ENCODE data around the gene TRIM38.

TRIM38 gene

GRCh38 chr6:25918083-25918683 lies 44.4 kb upstream of the TRIM38 start:
- no peak for TF ChIP-seq CTCF (conservative IDR thresholded peaks at IDR 0.05; ENCODE audit: low read depth, low read length)
- H3K4me1 ChIP-seq (ENCODE audit: low read depth, poor library complexity, severe bottlenecking), result no peaks in the 10 kb centered on the region
- H2AFZ ChIP-seq (ENCODE audit: low read depth), result no peak overlapping the region
- no peaks in the 10 kb centered on the region for H3K79me2 ChIP-seq (ENCODE audit: insufficient read depth, low read depth)
- H3K27me3 ChIP-seq (ENCODE audit: insufficient read depth, low read depth), result no peaks in the 10 kb centered on the region
- no peak overlapping the region for H3K27ac ChIP-seq
- no peak overlapping the region for H3K9ac ChIP-seq
- H4K20me1 ChIP-seq (ENCODE audit: insufficient read depth), result no peaks in the 10 kb centered on the region
- H3K4me2 ChIP-seq, result no peak overlapping the region
- H3K4me3 ChIP-seq (IDR thresholded peaks at IDR 0.05; ENCODE audit: insufficient read depth, low read depth, low read length), result no peak overlapping the region
- no peaks in the 10 kb centered on the region for H3K36me3 ChIP-seq (ENCODE audit: insufficient read depth)

- Histone ChIP-seq H3K4me3 (IDR thresholded peaks at IDR 0.05; ENCODE audit: insufficient read depth, low read depth, low read length) (no peak overlapping the region), H3K27me3 (ENCODE audit: insufficient read depth, low read depth) (no peaks in the 10 kb centered on the region), H3K27ac (no peak overlapping the region), H2AFZ (ENCODE audit: low read depth) (no peak overlapping the region), H4K20me1 (ENCODE audit: insufficient read depth) (no peaks in the 10 kb centered on the region), H3K36me3 (ENCODE audit: insufficient read depth) (no peaks in the 10 kb centered on the region), H3K9ac (no peak overlapping the region), H3K4me1 (ENCODE audit: low read depth, poor library complexity, severe bottlenecking) (no peaks in the 10 kb centered on the region), H3K79me2 (ENCODE audit: insufficient read depth, low read depth) (no peaks in the 10 kb centered on the region), H3K4me2 (no peak overlapping the region)
- no peak for TF ChIP-seq CTCF (conservative IDR thresholded peaks at IDR 0.05; ENCODE audit: low read depth, low read length)
These were observed 42.9 kb upstream of the TRIM38 start for GRCh38 chr6:25919657-25920056.

- Histone ChIP-seq H3K4me2 (no peak overlapping the region), H3K4me1 (ENCODE audit: low read depth, poor library complexity, severe bottlenecking) (no peaks in the 10 kb centered on the region), H4K20me1 (ENCODE audit: insufficient read depth) (no peaks in the 10 kb centered on the region), H3K4me3 (IDR thresholded peaks at IDR 0.05; ENCODE audit: insufficient read depth, low read depth, low read length) (no peak overlapping the region), H3K9ac (no peak overlapping the region), H3K79me2 (ENCODE audit: insufficient read depth, low read depth) (no peaks in the 10 kb centered on the region), H2AFZ (ENCODE audit: low read depth) (no peak overlapping the region), H3K27ac (no peak overlapping the region), H3K27me3 (ENCODE audit: insufficient read depth, low read depth) (no peaks in the 10 kb centered on the region), H3K36me3 (ENCODE audit: insufficient read depth) (no peaks in the 10 kb centered on the region)
- TF ChIP-seq CTCF (conservative IDR thresholded peaks at IDR 0.05; ENCODE audit: low read depth, low read length), result no peak
These were observed 40.9 kb upstream of the TRIM38 start for GRCh38 chr6:25921525-25922203.

GRCh38 chr6:25922301-25922700 lies 40.3 kb upstream of the TRIM38 start:
- Histone ChIP-seq H3K27ac (no peak overlapping the region), H3K9ac (no peak overlapping the region), H3K4me1 (ENCODE audit: low read depth, poor library complexity, severe bottlenecking) (no peaks in the 10 kb centered on the region), H3K27me3 (ENCODE audit: insufficient read depth, low read depth) (no peaks in the 10 kb centered on the region), H3K36me3 (ENCODE audit: insufficient read depth) (no peaks in the 10 kb centered on the region), H3K79me2 (ENCODE audit: insufficient read depth, low read depth) (no peaks in the 10 kb centered on the region), H4K20me1 (ENCODE audit: insufficient read depth) (no peaks in the 10 kb centered on the region), H3K4me2 (no peak overlapping the region), H3K4me3 (IDR thresholded peaks at IDR 0.05; ENCODE audit: insufficient read depth, low read depth, low read length) (no peak overlapping the region), H2AFZ (ENCODE audit: low read depth) (no peak overlapping the region)
- no peak for TF ChIP-seq CTCF (conservative IDR thresholded peaks at IDR 0.05; ENCODE audit: low read depth, low read length)
